CD4-positive, alpha-beta T cell (primary cell): ENCODE results near the gene TBPL2. TPM values are rescaled to one million over a fixed set of nuclear protein-coding genes. Genes with fewer than 3 reads are reported as not detected.

Experiments used
- ATAC-seq: fragments of 200-7000 bp; cut with Tn5 transposase; one replicate; pipeline ENCODE4 v1.10.0; 2022; ENCODE audit warnings: mild to moderate bottlenecking; ENCODE audit not compliant: poor library complexity
- CTCF ChIA-PET: fragments of 350-600 bp; sonication (Branson Sonifier 250); formaldehyde crosslinking; loops from one replicate; lab custom pipeline; 2021; ENCODE audit warnings: antibody characterized with exemption, inconsistent platforms; lab: Charles Lee
- POLR2A ChIA-PET: fragments of 350-600 bp; sonication (Branson Sonifier 250); formaldehyde crosslinking; loops from one replicate; lab custom pipeline; 2021; ENCODE audit warnings: antibody characterized with exemption, inconsistent platforms; lab: Charles Lee
- DNase-seq, 14 experiments: peaks; one replicate each; pipeline ENCODE4 v3.0.0-alpha.2; 2013 to 2020; ENCODE audit warnings: mixed read lengths in 2 of 14
- H3K27ac ChIP-seq, 2 donors: one replicate each; pipeline versions ENCODE4 v1.5.1 to v1.7.0; 2013; ENCODE audit warnings: low read length in 2 of 2, low read depth in 1 of 2, mild to moderate bottlenecking in 1 of 2
- H3K27me3 ChIP-seq, 2 experiments: 1 replicate in 1 of 2; 2 replicates in 1 of 2; pipeline versions ENCODE4 v1.6.1 to v1.7.0; 2013; ENCODE audit warnings: low read length in 2 of 2, control low read depth in 1 of 2, mild to moderate bottlenecking in 1 of 2, moderate library complexity in 1 of 2; ENCODE audit not compliant: insufficient read depth in 2 of 2, control insufficient read depth in 1 of 2
- H3K36me3 ChIP-seq: one replicate; pipeline ENCODE4 v1.6.1; 2013; ENCODE audit warnings: low read length, control low read depth; ENCODE audit not compliant: insufficient read depth
- H3K4me1 ChIP-seq: one replicate; pipeline ENCODE4 v1.6.1; 2013; ENCODE audit warnings: low read length, control low read depth; ENCODE audit not compliant: insufficient read depth
- H3K4me3 ChIP-seq: one replicate; pipeline ENCODE4 v1.5.1; 2013; ENCODE audit warnings: mild to moderate bottlenecking, low read length, moderate library complexity
- H3K9me3 ChIP-seq, 2 experiments: 1 replicate in 1 of 2; 2 replicates in 1 of 2; pipeline versions ENCODE4 v1.6.1 to v1.7.0; 2013; ENCODE audit warnings: low read length in 2 of 2, mild to moderate bottlenecking in 2 of 2, control low read depth in 1 of 2, moderate library complexity in 1 of 2; ENCODE audit not compliant: control insufficient read depth in 1 of 2, insufficient read depth in 1 of 2
- H3K27ac Mint-ChIP-seq: one replicate; pipeline ENCODE4 v1.8.0; 2020; ENCODE audit warnings: mixed read lengths
- H3K27me3 Mint-ChIP-seq: one replicate; pipeline ENCODE4 v1.8.0; 2021; ENCODE audit warnings: mixed read lengths
- H3K36me3 Mint-ChIP-seq: one replicate; pipeline ENCODE4 v1.8.0; 2021; ENCODE audit warnings: low read depth, mixed read lengths
- H3K4me1 Mint-ChIP-seq: one replicate; pipeline ENCODE4 v1.8.0; 2021; ENCODE audit warnings: low read depth, mixed read lengths
- H3K4me3 Mint-ChIP-seq: one replicate; pipeline ENCODE4 v1.8.0; 2020; ENCODE audit warnings: mild to moderate bottlenecking, mixed read lengths
- H3K9me3 Mint-ChIP-seq: one replicate; pipeline ENCODE4 v1.8.0; 2020; ENCODE audit warnings: mixed read lengths
- intact Hi-C, 2 experiments: fragments of 100-400 bp; cut with DNase I in 1 of 2; cut with micrococcal nuclease in 1 of 2; formaldehyde crosslinking; loops; one replicate each; pipeline versions ENCODE4 v1.15.1 to v1.9.0; 2023 to 2025; cut with DNase I, micrococcal nuclease
- total RNA-seq, 174 experiments: library from RNA in 2 of 174; stranded (reverse) in 2 of 174; gene quantifications; one replicate each; pipeline ENCODE4 v1.2.3 and lab custom pipeline; 2021 to 2026
- TF ChIP-seq, protein P1 (sequence below): fragments of 200-600 bp; IDR thresholded peaks from one replicate; pipeline ENCODE4 v1.8.0; 2022; ENCODE audit warnings: antibody characterized with exemption, mild to moderate bottlenecking

TBPL2 gene
- total RNA-seq, 2 experiments from 2014 or later, result not detected

DNA sequence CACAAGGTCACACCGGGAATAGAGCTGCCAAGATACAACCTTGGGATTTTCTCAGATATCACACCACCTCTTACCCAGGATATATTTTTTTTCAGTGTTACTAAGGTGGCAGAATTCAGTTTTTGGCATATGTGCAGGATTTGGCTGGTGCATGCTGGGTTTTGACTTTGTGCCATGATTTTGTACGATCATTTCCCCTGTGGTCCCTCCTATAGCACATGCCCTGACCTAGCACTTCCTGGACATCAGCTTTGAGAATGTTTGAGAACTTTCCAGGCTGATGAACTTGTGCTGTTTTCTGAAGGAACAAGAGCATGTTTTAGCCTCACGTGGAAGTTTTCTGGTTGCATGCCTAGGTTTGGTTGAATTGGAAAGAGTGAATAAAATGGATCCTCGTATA is 11.0 kb upstream of the TBPL2 start:
- Mint-ChIP-seq H3K4me1 (no peaks in the 10 kb centered on the region), H3K4me3 (no peak overlapping the region), H3K9me3 (no peaks in the 10 kb centered on the region), H3K27me3 (peaks cover 6% of the 10 kb centered on the region), H3K36me3 (no peaks in the 10 kb centered on the region), H3K27ac (no peak overlapping the region)
- no peak for ATAC-seq
- H3K4me3 ChIP-seq, result no peak overlapping the region
- no peaks in the 10 kb centered on the region for H3K9me3 ChIP-seq
- intact Hi-C loops, result no loop called here
- ChIA-PET CTCF (no interaction called here), POLR2A (no interaction called here)
- no peak overlapping the region for H3K27ac ChIP-seq
- no peaks in the 10 kb centered on the region for H3K36me3 ChIP-seq
- no peaks in the 10 kb centered on the region for H3K4me1 ChIP-seq
- H3K27me3 ChIP-seq, result no peaks in the 10 kb centered on the region
- DNase-seq, result no peak
- TF ChIP-seq, protein P1, sequence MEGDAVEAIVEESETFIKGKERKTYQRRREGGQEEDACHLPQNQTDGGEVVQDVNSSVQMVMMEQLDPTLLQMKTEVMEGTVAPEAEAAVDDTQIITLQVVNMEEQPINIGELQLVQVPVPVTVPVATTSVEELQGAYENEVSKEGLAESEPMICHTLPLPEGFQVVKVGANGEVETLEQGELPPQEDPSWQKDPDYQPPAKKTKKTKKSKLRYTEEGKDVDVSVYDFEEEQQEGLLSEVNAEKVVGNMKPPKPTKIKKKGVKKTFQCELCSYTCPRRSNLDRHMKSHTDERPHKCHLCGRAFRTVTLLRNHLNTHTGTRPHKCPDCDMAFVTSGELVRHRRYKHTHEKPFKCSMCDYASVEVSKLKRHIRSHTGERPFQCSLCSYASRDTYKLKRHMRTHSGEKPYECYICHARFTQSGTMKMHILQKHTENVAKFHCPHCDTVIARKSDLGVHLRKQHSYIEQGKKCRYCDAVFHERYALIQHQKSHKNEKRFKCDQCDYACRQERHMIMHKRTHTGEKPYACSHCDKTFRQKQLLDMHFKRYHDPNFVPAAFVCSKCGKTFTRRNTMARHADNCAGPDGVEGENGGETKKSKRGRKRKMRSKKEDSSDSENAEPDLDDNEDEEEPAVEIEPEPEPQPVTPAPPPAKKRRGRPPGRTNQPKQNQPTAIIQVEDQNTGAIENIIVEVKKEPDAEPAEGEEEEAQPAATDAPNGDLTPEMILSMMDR, result no peak

DNA sequence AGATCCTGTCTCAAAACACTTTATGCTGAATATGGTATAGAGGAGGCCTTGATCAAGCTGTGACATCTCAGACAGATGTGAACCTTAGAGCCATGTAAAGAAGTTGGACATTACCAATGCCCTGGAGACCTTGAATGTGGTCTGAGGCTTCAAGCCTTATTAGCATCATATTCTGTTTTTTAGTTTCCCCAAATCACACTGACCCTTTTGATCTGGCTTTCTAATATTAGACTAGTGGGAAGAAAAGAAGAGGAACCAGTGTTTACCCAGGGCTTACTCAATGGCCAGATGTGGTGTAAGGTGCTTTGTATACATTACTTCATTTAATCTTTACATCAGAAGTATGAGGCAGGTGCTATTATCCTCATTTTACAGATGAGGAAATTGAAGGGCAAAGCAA is 10.6 kb upstream of the TBPL2 start:
- peaks cover 6% of the 10 kb centered on the region for H3K27me3 Mint-ChIP-seq
- no peaks in the 10 kb centered on the region for H3K36me3 ChIP-seq
- H3K9me3 Mint-ChIP-seq, result no peaks in the 10 kb centered on the region
- ATAC-seq (no peak), DNase-seq (no peak)
- no peaks in the 10 kb centered on the region for H3K4me1 ChIP-seq
- no peaks in the 10 kb centered on the region for H3K36me3 Mint-ChIP-seq
- H3K9me3 ChIP-seq, result no peaks in the 10 kb centered on the region
- intact Hi-C loops, result no loop called here
- TF ChIP-seq, protein P1, result no peak
- POLR2A ChIA-PET, result no interaction called here
- no peak overlapping the region for H3K4me3 ChIP-seq
- no peak overlapping the region for H3K4me3 Mint-ChIP-seq
- CTCF ChIA-PET, result no interaction called here
- no peak overlapping the region for H3K27ac ChIP-seq
- no peak overlapping the region for H3K27ac Mint-ChIP-seq
- H3K4me1 Mint-ChIP-seq, result no peaks in the 10 kb centered on the region
- no peaks in the 10 kb centered on the region for H3K27me3 ChIP-seq

DNA sequence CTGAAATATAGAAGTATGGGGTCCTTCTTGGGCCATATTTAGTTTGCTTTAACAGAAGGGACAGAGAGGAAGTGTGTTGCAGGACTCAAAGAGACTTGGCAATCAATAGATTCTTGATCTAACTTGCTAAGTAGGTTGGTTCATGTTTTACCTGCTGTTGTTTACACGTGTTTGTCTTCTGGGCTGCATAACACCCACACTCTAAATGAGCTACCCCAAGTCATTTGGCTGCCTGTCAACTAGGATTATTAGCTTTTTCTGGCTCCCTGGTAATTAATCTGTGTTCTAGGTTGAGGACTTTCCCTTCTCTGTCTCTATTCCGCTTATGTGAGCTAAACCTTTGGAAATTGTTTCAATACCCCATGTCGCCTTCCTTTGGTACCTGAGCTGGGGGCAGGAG is 10.1 kb upstream of the TBPL2 start:
- TF ChIP-seq, protein P1, result no peak
- H3K4me3 ChIP-seq, result no peak overlapping the region
- H3K4me1 Mint-ChIP-seq, result no peaks in the 10 kb centered on the region
- no peaks in the 10 kb centered on the region for H3K36me3 Mint-ChIP-seq
- H3K4me1 ChIP-seq, result no peaks in the 10 kb centered on the region
- no peak overlapping the region for H3K27ac ChIP-seq
- no peaks in the 10 kb centered on the region for H3K27me3 ChIP-seq
- H3K27me3 Mint-ChIP-seq, result peaks cover 6% of the 10 kb centered on the region
- H3K9me3 Mint-ChIP-seq, result no peaks in the 10 kb centered on the region
- intact Hi-C loops, result no loop called here
- no peaks in the 10 kb centered on the region for H3K9me3 ChIP-seq
- H3K36me3 ChIP-seq, result no peaks in the 10 kb centered on the region
- POLR2A ChIA-PET, result interaction anchor here (0.6 kb wide), 1 partner anchor 15 kb away, joined by 5 read pairs; no protein-coding TSS in a partner anchor
- ATAC-seq (no peak), DNase-seq (no peak)
- H3K4me3 Mint-ChIP-seq, result no peak overlapping the region
- no peak overlapping the region for H3K27ac Mint-ChIP-seq
- CTCF ChIA-PET, result interaction anchor here (1.3 kb wide), 1 partner anchor 37 kb away, joined by 4 read pairs; no protein-coding TSS in a partner anchor
